Tibial nerve (tissue), 3 donors: Measurements from ENCODE around the gene TBCD.

ENCODE experiments used
- POLR2A ChIP-seq, 2 donors: fragments of 450-650 bp; IDR thresholded peaks; one replicate each; pipeline ENCODE4 v1.6.1; 2017; ENCODE audit warnings: antibody characterized with exemption in 2 of 2, mild to moderate bottlenecking in 2 of 2, moderate library complexity in 2 of 2
- TF ChIP-seq, protein P1 (sequence below), 5 experiments: fragments of 200-600 bp in 3 of 5; fragments of 450-650 bp in 2 of 5; sonication (generic) in 3 of 5; IDR thresholded peaks; one replicate each; pipeline ENCODE4 v1.5.1; 2016 to 2019; ENCODE audit warnings: antibody characterized with exemption in 5 of 5, mild to moderate bottlenecking in 3 of 5, moderate library complexity in 2 of 5

- TF ChIP-seq, protein P1, sequence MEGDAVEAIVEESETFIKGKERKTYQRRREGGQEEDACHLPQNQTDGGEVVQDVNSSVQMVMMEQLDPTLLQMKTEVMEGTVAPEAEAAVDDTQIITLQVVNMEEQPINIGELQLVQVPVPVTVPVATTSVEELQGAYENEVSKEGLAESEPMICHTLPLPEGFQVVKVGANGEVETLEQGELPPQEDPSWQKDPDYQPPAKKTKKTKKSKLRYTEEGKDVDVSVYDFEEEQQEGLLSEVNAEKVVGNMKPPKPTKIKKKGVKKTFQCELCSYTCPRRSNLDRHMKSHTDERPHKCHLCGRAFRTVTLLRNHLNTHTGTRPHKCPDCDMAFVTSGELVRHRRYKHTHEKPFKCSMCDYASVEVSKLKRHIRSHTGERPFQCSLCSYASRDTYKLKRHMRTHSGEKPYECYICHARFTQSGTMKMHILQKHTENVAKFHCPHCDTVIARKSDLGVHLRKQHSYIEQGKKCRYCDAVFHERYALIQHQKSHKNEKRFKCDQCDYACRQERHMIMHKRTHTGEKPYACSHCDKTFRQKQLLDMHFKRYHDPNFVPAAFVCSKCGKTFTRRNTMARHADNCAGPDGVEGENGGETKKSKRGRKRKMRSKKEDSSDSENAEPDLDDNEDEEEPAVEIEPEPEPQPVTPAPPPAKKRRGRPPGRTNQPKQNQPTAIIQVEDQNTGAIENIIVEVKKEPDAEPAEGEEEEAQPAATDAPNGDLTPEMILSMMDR (IDR thresholded peaks at IDR 0.05): no peak
- TF ChIP-seq POLR2A (IDR thresholded peaks at IDR 0.05): no peak
Measured at GRCh38 chr17:82873521-82873920, 121.7 kb downstream of the TBCD start.
